A549 (cell line): ENCODE results near the gene SYK. TPM values are rescaled to one million over a fixed set of nuclear protein-coding genes. Genes with fewer than 3 reads are reported as not detected.

Source experiments
- ATAC-seq, 2 experiments: fragments of 200-7000 bp in 1 of 2; fragments of >200 bp in 1 of 2; cut with Nextera tagmentation in 1 of 2; cut with Tn5 transposase in 1 of 2; 3 replicates each; pipeline versions ENCODE4 v1.8.0 to v1.9.1; 2018 to 2020; ENCODE audit warnings: mild to moderate bottlenecking in 1 of 2, moderate library complexity in 1 of 2
- CTCF ChIA-PET: fragments of 300-600 bp; sonication (Branson Sonifier 250); formaldehyde crosslinking; extraction: SDS; loops from one replicate; lab custom pipeline; 2021; ENCODE audit warnings: antibody characterized with exemption, inconsistent platforms; lab: Yijun Ruan, JAX
- POLR2A ChIA-PET: fragments of 350-600 bp; formaldehyde crosslinking; extraction: SDS; loops from one replicate; lab custom pipeline; 2021; ENCODE audit warnings: antibody characterized with exemption, inconsistent platforms; lab: Yijun Ruan, JAX
- DNase-seq, 2 experiments: peaks; one replicate each; pipeline versions ENCODE4 v3.0.0 to v3.0.0-alpha.2; 2011 to 2016; ENCODE audit warnings: low read depth in 1 of 2, low spot score in 1 of 2
- FAIRE-seq: peaks from 2 replicates; lab custom pipeline; 2011; peaks lifted over from hg19 to GRCh38; lab: Jason Lieb, UNC
- H3K27ac ChIP-seq, 2 experiments: fragments of >200 bp; sonication (Bioruptor Twin); formaldehyde crosslinking; 3 replicates each; pipeline ENCODE4 v1.5.1; 2016 to 2017
- H3K4me1 ChIP-seq: fragments of >200 bp; sonication (Bioruptor Twin); formaldehyde crosslinking; 3 replicates; pipeline ENCODE4 v1.6.1; 2016
- H3K4me2 ChIP-seq: fragments of >200 bp; sonication (Bioruptor Twin); formaldehyde crosslinking; 3 replicates; pipeline ENCODE4 v1.6.1; 2016
- H3K4me3 ChIP-seq: fragments of >200 bp; sonication (Bioruptor Twin); formaldehyde crosslinking; 3 replicates; pipeline ENCODE4 v1.5.1; 2016
- H3K9me3 ChIP-seq: fragments of >200 bp; sonication (Bioruptor Twin); formaldehyde crosslinking; 3 replicates; pipeline ENCODE4 v1.6.1; 2016
- BCL3 ChIP-seq: fragments of >200 bp; sonication (Bioruptor Twin); formaldehyde crosslinking; IDR thresholded peaks from 3 replicates; pipeline ENCODE4 v1.6.1; 2016
- BHLHE40 ChIP-seq: IDR thresholded peaks from 2 replicates; pipeline ENCODE4 v1.6.1; 2012; ENCODE audit warnings: low read depth, low read length, inconsistent platforms
- CEBPB ChIP-seq, 2 experiments: fragments of >200 bp in 1 of 2; sonication (Bioruptor Twin) in 1 of 2; formaldehyde crosslinking in 1 of 2; IDR thresholded peaks; 2 replicates each; pipeline ENCODE4 v1.6.1; 2012 to 2016
- CHD2 ChIP-seq: fragments of 150-350 bp; IDR thresholded peaks from 2 replicates; pipeline ENCODE4 v1.6.1; 2014; ENCODE audit warnings: low read length; ENCODE audit not compliant: partially characterized antibody
- CHD4 ChIP-seq: fragments of 200-600 bp; sonication (generic); IDR thresholded peaks from 2 replicates; pipeline ENCODE4 v1.6.1; 2016; ENCODE audit warnings: antibody characterized with exemption, mild to moderate bottlenecking, borderline replicate concordance
- ELK1 ChIP-seq: fragments of 150-350 bp; IDR thresholded peaks from 2 replicates; pipeline ENCODE4 v1.6.1; 2014; ENCODE audit warnings: low read depth, mild to moderate bottlenecking, low read length
- EP300 ChIP-seq, 2 experiments: fragments of >200 bp; sonication (Bioruptor Twin); formaldehyde crosslinking; IDR thresholded peaks; 2 replicates in 1 of 2; 3 replicates in 1 of 2; pipeline ENCODE4 v1.6.1; 2016 to 2017
- FOSB ChIP-seq: fragments of 250-450 bp; sonication (Bioruptor Pico); IDR thresholded peaks from 2 replicates; pipeline ENCODE4 v1.5.0; 2020; ENCODE audit warnings: mild to moderate bottlenecking, moderate library complexity
- GATA3 ChIP-seq: IDR thresholded peaks from 2 replicates; pipeline ENCODE4 v1.6.1; 2012; ENCODE audit warnings: borderline replicate concordance
- HDAC2 ChIP-seq: fragments of 200-600 bp; sonication (generic); IDR thresholded peaks from 2 replicates; pipeline ENCODE4 v1.6.1; 2016
- HOXA7 ChIP-seq: fragments of 250-450 bp; sonication (Bioruptor Pico); IDR thresholded peaks from 2 replicates; pipeline ENCODE4 v1.5.0; 2020; ENCODE audit warnings: mild to moderate bottlenecking, moderate library complexity
- HOXB13 ChIP-seq: fragments of 250-450 bp; sonication (Bioruptor Pico); IDR thresholded peaks from 2 replicates; pipeline ENCODE4 v1.5.0; 2020; ENCODE audit warnings: low read depth, mild to moderate bottlenecking, moderate library complexity
- JUNB ChIP-seq: fragments of >200 bp; sonication (Bioruptor Twin); formaldehyde crosslinking; IDR thresholded peaks from 2 replicates; pipeline ENCODE4 v1.6.1; 2016
- KDM1A ChIP-seq: fragments of 200-600 bp; sonication (generic); IDR thresholded peaks from 2 replicates; pipeline ENCODE4 v1.6.1; 2016; ENCODE audit warnings: low read depth, mild to moderate bottlenecking
- KDM5A ChIP-seq: fragments of 200-600 bp; sonication (generic); IDR thresholded peaks from 2 replicates; pipeline ENCODE4 v1.6.1; 2016; ENCODE audit warnings: antibody characterized with exemption, mild to moderate bottlenecking
- MAX ChIP-seq: IDR thresholded peaks from 2 replicates; pipeline ENCODE4 v1.6.1; 2012
- MYC ChIP-seq: IDR thresholded peaks from 2 replicates; pipeline ENCODE4 v1.6.1; 2012; ENCODE audit warnings: mild to moderate bottlenecking, inconsistent platforms, low read length, improper control_type of control experiment, borderline replicate concordance
- PBX3 ChIP-seq: IDR thresholded peaks from 2 replicates; pipeline ENCODE4 v1.6.1; 2012
- PHF8 ChIP-seq: fragments of 200-600 bp; sonication (generic); IDR thresholded peaks from 2 replicates; pipeline ENCODE4 v1.6.1; 2016; ENCODE audit warnings: low read depth, mild to moderate bottlenecking, antibody characterized with exemption, moderate library complexity, borderline replicate concordance
- POLR2A ChIP-seq: IDR thresholded peaks from 2 replicates; pipeline ENCODE4 v1.6.1; 2012; ENCODE audit warnings: mild to moderate bottlenecking, low read length
- RARB ChIP-seq: fragments of 250-450 bp; sonication (Bioruptor Pico); IDR thresholded peaks from 2 replicates; pipeline ENCODE4 v1.8.0; 2021; ENCODE audit warnings: mild to moderate bottlenecking, moderate library complexity
- REST ChIP-seq: fragments of 200-600 bp; sonication (generic); IDR thresholded peaks from 2 replicates; pipeline ENCODE4 v1.6.1; 2016; ENCODE audit warnings: antibody characterized with exemption, mild to moderate bottlenecking, moderate library complexity
- TFCP2L1 ChIP-seq: fragments of 250-450 bp; sonication (Bioruptor Pico); IDR thresholded peaks from 2 replicates; pipeline ENCODE4 v1.5.0; 2021; ENCODE audit warnings: mild to moderate bottlenecking
- ZC3H11A ChIP-seq: fragments of 450-650 bp; IDR thresholded peaks from 2 replicates; pipeline ENCODE4 v1.6.1; 2014; ENCODE audit warnings: antibody characterized with exemption, mild to moderate bottlenecking
- ZFP36 ChIP-seq: fragments of 450-650 bp; IDR thresholded peaks from 2 replicates; pipeline ENCODE4 v1.6.1; 2014; ENCODE audit warnings: borderline replicate concordance; ENCODE audit not compliant: partially characterized antibody
- ZNF302 ChIP-seq: fragments of 250-450 bp; sonication (Bioruptor Pico); IDR thresholded peaks from 2 replicates; pipeline ENCODE4 v1.9.0; 2021; ENCODE audit warnings: inconsistent platforms, mild to moderate bottlenecking, moderate library complexity
- ZSCAN20 ChIP-seq: fragments of 250-450 bp; sonication (Bioruptor Pico); IDR thresholded peaks from 2 replicates; pipeline ENCODE4 v1.8.0; 2022; ENCODE audit warnings: mild to moderate bottlenecking, moderate library complexity
- WGBS: methylation state at CpG from one replicate; pipeline ENCODE4 v1.1.6; 2017; ENCODE audit errors: missing lambda C conversion rate; 5-methylcytosine and 5-hydroxymethylcytosine counted together
- polyA plus RNA-seq, 4 experiments: library from polyadenylated mRNA; depleted of rRNA in 3 of 4; stranded (reverse); fragments of >200 nt; fragmentation: RNase III in 1 of 4; extraction: RNeasy Plus Mini Kit Qiagen cat#74134 plus additional on column Dnase treatment in 1 of 4; gene quantifications; 2 replicates in 3 of 4; 3 replicates in 1 of 4; pipeline ENCODE4 v1.2.3, GENCODE V29; 2011 to 2017

The SYK gene
- polyA plus RNA-seq, 2 of the 4 experiments (the other 2 are of a cell fraction): 0.01 to 0.03 TPM

GRCh38 chr9:90880669-90881068 is 79.0 kb downstream of the SYK start:
- Histone ChIP-seq H3K9me3 (peaks cover 6% of the 10 kb centered on the region; the same call in 2 of the 3 replicates), H3K4me3 (no peak overlapping the region), H3K4me2 (no peak overlapping the region), H3K4me1 (no peaks in the 10 kb centered on the region), H3K27ac (no peak overlapping the region)
- DNase-seq (no peak), FAIRE-seq (no peak), ATAC-seq (no peak)
- TF ChIP-seq KDM5A (no peak), TFCP2L1 (CRISPR knock-in tag) (no peak), FOSB (CRISPR knock-in tag) (no peak), BHLHE40 (no peak), ELK1 (no peak), POLR2A (no peak), ZNF302 (CRISPR knock-in tag) (no peak), REST (no peak), RARB (CRISPR knock-in tag) (no peak), ZFP36 (no peak), JUNB (no peak), HOXB13 (CRISPR knock-in tag) (no peak), ZSCAN20 (CRISPR knock-in tag) (no peak), MYC (no peak), HOXA7 (CRISPR knock-in tag) (no peak), CHD4 (no peak), HDAC2 (no peak)
- CTCF ChIA-PET: interaction anchor here (3.2 to 5.7 kb wide), 2 partner anchors 9 to 13 kb away, joined by 8 to 31 read pairs; no protein-coding TSS in a partner anchor
- 29% methylated on average over 6 of the region's 6 CpGs for WGBS
- POLR2A ChIA-PET: no interaction called here

- TF ChIP-seq MAX: no peak
- TF ChIP-seq ZC3H11A: no peak
- no peak for TF ChIP-seq CHD4
- no peak for TF ChIP-seq JUNB
- no peak for TF ChIP-seq CHD2
- no peak for TF ChIP-seq PHF8
- TF ChIP-seq CEBPB (IDR thresholded peaks at IDR 0.05): no peak
- no peak for TF ChIP-seq GATA3
- TF ChIP-seq BCL3: no peak
- no peak for TF ChIP-seq RARB (CRISPR knock-in tag)
- no peak for TF ChIP-seq KDM1A
- no peak for TF ChIP-seq EP300 (IDR thresholded peaks at IDR 0.05)
- no peak for TF ChIP-seq PBX3
- no peak for TF ChIP-seq ELK1
- no peak for TF ChIP-seq HOXB13 (CRISPR knock-in tag)
- TF ChIP-seq, all 56 proteins: peak for 0
- POLR2A ChIA-PET: no interaction called here
- H3K27ac ChIP-seq: no peak overlapping the region
- no peak for FAIRE-seq
- peaks cover 6% of the 10 kb centered on the region; the same call in 2 of the 3 replicates for H3K9me3 ChIP-seq
- H3K4me3 ChIP-seq: no peak overlapping the region
- H3K4me2 ChIP-seq: no peak overlapping the region
- H3K4me1 ChIP-seq: no peaks in the 10 kb centered on the region
- CTCF ChIA-PET: interaction anchor here (3.2 to 5.7 kb wide), 2 partner anchors 10 to 12 kb away, joined by 8 to 31 read pairs; no protein-coding TSS in a partner anchor
- DNase-seq: no peak
- WGBS: 61% methylated on average over 9 of the region's 9 CpGs
- ATAC-seq: no peak
Measured at GRCh38 chr9:90881648-90882047, 80.0 kb downstream of the SYK start.
